ENCODE results near the gene ZNF560. TPM values are rescaled to one million over a fixed set of nuclear protein-coding genes. Genes with fewer than 3 reads are reported as not detected.
A peak's percentile ranks its signal among the peaks of the same experiment; 100 is the strongest.

Gene ZNF560
- total and polyA plus RNA-seq, 2 of the 13 experiments (the other 11 are each of a cell fraction or from before 2014, with no cell fraction given), result not detected

- TF ChIP-seq GMEB1 (CRISPR knock-in tag; IDR thresholded peaks at IDR 0.05; ENCODE audit: borderline replicate concordance) (peak; percentile 87), FOXO1 (CRISPR knock-in tag; IDR thresholded peaks at IDR 0.05) (no peak), ZMYM4 (CRISPR knock-in tag; IDR thresholded peaks at IDR 0.05) (peak; percentile 92), TEF (CRISPR knock-in tag; IDR thresholded peaks at IDR 0.05) (no peak), KDM3A (CRISPR knock-in tag; IDR thresholded peaks at IDR 0.05; ENCODE audit: low read depth) (no peak), CCAR2 (optimal IDR thresholded peaks at IDR 0.05; ENCODE audit: low read depth, low read length) (no peak), ZBTB10 (CRISPR knock-in tag; IDR thresholded peaks at IDR 0.05; ENCODE audit: borderline replicate concordance) (no peak), ZNF207 (IDR thresholded peaks at IDR 0.05; ENCODE audit: borderline replicate concordance) (no peak), ZNF670 (CRISPR knock-in tag; IDR thresholded peaks at IDR 0.05; ENCODE audit: borderline replicate concordance) (peak; percentile 83), ZNF124 (CRISPR knock-in tag; IDR thresholded peaks at IDR 0.05) (peak; percentile 67; the same call in 1 of the 2 replicates), ZNF891 (CRISPR knock-in tag; IDR thresholded peaks at IDR 0.05) (peak; percentile 84; the same call in 1 of the 2 replicates), TFDP1 (CRISPR knock-in tag; IDR thresholded peaks at IDR 0.05; ENCODE audit: borderline replicate concordance) (peak; percentile 76; the same call in 1 of the 2 replicates), ZNF503 (CRISPR knock-in tag; IDR thresholded peaks at IDR 0.05) (peak; percentile 33; the same call in 1 of the 2 replicates)
Observed at GRCh38 chr19:9538183-9539058, 40.0 kb upstream of the ZNF560 start, which contains the start of gene ZNF426 (continued).
